GM21737 (cell line): ENCODE data around the gene STAP1.
"Not testable (repeated sequence)": the region's sequence is repeated elsewhere in the genome, so short reads cannot be mapped to it uniquely, and the experiment has no call there.

ENCODE experiments used
- ATAC-seq: cut with Tn5 transposase; IDR thresholded peaks from one replicate; pipeline ENCODE4 v1.9.1; 2021; ENCODE audit warnings: mild to moderate bottlenecking, moderate library complexity; ENCODE audit not compliant: unreplicated experiment

STAP1 gene

GRCh38 chr4:67615119-67615518 lies 56.6 kb downstream of the STAP1 start:
- no peak for ATAC-seq

- no peak for ATAC-seq
Measured at GRCh38 chr4:67616478-67616877, 58.0 kb downstream of the STAP1 start.

- no peak for ATAC-seq
Measured at GRCh38 chr4:67624939-67625338, 66.4 kb downstream of the STAP1 start.

- ATAC-seq, result no peak
Measured at GRCh38 chr4:67632492-67632891, 74.0 kb downstream of the STAP1 start.

- ATAC-seq, result no peak
Measured at GRCh38 chr4:67634741-67635140, 76.2 kb downstream of the STAP1 start.

GRCh38 chr4:67635331-67635730 lies 76.8 kb downstream of the STAP1 start:
- no peak for ATAC-seq

GRCh38 chr4:67636978-67637377 lies 78.5 kb downstream of the STAP1 start:
- ATAC-seq, result not testable (repeated sequence)

GRCh38 chr4:67638136-67638535 lies 79.6 kb downstream of the STAP1 start:
- no peak for ATAC-seq

- ATAC-seq, result no peak
Measured at GRCh38 chr4:67651536-67651935, 93.0 kb downstream of the STAP1 start.
